ENCODE results near the gene DAPK1. TPM values are rescaled to one million over a fixed set of nuclear protein-coding genes. Genes with fewer than 3 reads are reported as not detected.

DAPK1 gene
- total and polyA plus RNA-seq, 4 donors: 33.0 to 301 (median 94.1) TPM

DNA sequence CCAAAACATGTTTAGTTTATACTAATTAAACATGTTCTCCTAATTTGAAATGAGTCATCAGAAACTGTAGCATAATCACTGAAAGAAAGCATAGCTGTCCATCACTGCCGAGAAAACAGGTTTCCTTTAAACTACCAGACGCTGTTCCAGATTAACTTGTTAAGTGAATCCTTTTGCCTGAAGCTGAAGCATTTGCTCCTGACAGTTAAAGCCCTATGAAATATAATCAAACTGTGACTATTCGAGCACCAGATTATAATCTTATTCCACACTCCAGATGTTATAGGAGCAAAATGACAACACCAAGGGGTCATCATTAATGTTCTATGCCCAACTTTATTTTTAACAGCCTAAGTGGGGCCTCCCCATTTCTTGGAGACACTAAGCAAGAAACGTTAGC, 142.3 kb downstream of the DAPK1 start:
- peak overlapping the region in 1 of 2 donors; percentile 33 for H3K9ac ChIP-seq (ENCODE audit: insufficient read depth in 1 of 2, low read length in 2 of 2)
- H3K36me3 ChIP-seq (ENCODE audit: control insufficient read depth in 4 of 4, insufficient read depth in 4 of 4, low read length in 4 of 4): peaks cover 0 to 49% (median 20%) of the 10 kb centered on the region in 4 donors
- TF ChIP-seq, protein P1, sequence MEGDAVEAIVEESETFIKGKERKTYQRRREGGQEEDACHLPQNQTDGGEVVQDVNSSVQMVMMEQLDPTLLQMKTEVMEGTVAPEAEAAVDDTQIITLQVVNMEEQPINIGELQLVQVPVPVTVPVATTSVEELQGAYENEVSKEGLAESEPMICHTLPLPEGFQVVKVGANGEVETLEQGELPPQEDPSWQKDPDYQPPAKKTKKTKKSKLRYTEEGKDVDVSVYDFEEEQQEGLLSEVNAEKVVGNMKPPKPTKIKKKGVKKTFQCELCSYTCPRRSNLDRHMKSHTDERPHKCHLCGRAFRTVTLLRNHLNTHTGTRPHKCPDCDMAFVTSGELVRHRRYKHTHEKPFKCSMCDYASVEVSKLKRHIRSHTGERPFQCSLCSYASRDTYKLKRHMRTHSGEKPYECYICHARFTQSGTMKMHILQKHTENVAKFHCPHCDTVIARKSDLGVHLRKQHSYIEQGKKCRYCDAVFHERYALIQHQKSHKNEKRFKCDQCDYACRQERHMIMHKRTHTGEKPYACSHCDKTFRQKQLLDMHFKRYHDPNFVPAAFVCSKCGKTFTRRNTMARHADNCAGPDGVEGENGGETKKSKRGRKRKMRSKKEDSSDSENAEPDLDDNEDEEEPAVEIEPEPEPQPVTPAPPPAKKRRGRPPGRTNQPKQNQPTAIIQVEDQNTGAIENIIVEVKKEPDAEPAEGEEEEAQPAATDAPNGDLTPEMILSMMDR (IDR thresholded peaks at IDR 0.05; ENCODE audit: control extremely low read depth, extremely low read depth): no peak
- DNase-seq: no peak
- H3K4me1 ChIP-seq (ENCODE audit: control insufficient read depth in 5 of 5, insufficient read depth in 5 of 5, low read length in 5 of 5): peaks cover 0 to 57% (median 32%) of the 10 kb centered on the region in 5 donors
- H3K27me3 ChIP-seq (ENCODE audit: control insufficient read depth in 3 of 3, insufficient read depth in 3 of 3, low read length in 2 of 3): no peaks in the 10 kb centered on the region
- no peak overlapping the region for H3K4me3 ChIP-seq
- ATAC-seq (ENCODE audit: insufficient read depth, low FRiP score): no peak
- no peak overlapping the region for H3K27ac ChIP-seq (ENCODE audit: low read depth in 1 of 2, low read length in 1 of 2)
- peaks cover 0 to 5% (median 0%) of the 10 kb centered on the region in 4 donors for H3K9me3 ChIP-seq (ENCODE audit: control insufficient read depth in 4 of 4, insufficient read depth in 3 of 4, low read length in 3 of 4)
- 64 to 83% methylated on average over 4 of the region's 4 CpGs for WGBS, 2 donors

DNA sequence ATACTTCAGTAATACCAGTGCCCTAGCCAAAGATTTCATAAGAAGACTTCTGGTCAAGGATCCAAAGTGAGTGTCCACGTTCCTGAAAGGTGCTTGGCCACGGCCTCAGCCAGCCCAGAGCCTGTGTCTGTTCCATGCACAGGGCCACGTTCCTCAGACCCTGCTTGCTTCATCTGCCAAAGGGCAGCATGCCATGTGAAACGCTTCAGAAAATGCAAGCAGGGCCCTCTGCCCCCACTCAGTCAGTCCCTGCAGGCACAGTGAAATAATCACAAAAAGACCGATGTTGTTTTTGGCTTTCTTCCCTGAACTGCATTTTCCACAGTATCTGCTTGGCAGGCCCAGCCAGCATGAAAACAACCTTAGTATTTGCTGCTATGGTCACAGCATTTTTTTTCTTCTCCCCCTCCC, 142.7 kb downstream of the DAPK1 start:
- no peak overlapping the region for H3K4me3 ChIP-seq
- H3K4me1 ChIP-seq (ENCODE audit: control insufficient read depth in 5 of 5, insufficient read depth in 5 of 5, low read length in 5 of 5): peaks cover 0 to 57% (median 32%) of the 10 kb centered on the region in 5 donors
- TF ChIP-seq, protein P1 (IDR thresholded peaks at IDR 0.05; ENCODE audit: control extremely low read depth, extremely low read depth): no peak
- peaks cover 0 to 5% (median 0%) of the 10 kb centered on the region in 4 donors for H3K9me3 ChIP-seq (ENCODE audit: control insufficient read depth in 4 of 4, insufficient read depth in 3 of 4, low read length in 3 of 4)
- no peaks in the 10 kb centered on the region for H3K27me3 ChIP-seq (ENCODE audit: control insufficient read depth in 3 of 3, insufficient read depth in 3 of 3, low read length in 2 of 3)
- H3K9ac ChIP-seq (ENCODE audit: insufficient read depth in 1 of 2, low read length in 2 of 2): peak overlapping the region in 1 of 2 donors; percentile 33
- DNase-seq (peak; percentile 85 to 96 (median 95)), ATAC-seq (ENCODE audit: insufficient read depth, low FRiP score) (no peak)
- peaks cover 0 to 45% (median 16%) of the 10 kb centered on the region in 4 donors for H3K36me3 ChIP-seq (ENCODE audit: control insufficient read depth in 4 of 4, insufficient read depth in 4 of 4, low read length in 4 of 4)
- peak overlapping the region in 1 of 2 donors; percentile 59 for H3K27ac ChIP-seq (ENCODE audit: low read depth in 1 of 2, low read length in 1 of 2)
- 47 to 69% methylated on average over 5 of the region's 5 CpGs for WGBS, 2 donors

DNA sequence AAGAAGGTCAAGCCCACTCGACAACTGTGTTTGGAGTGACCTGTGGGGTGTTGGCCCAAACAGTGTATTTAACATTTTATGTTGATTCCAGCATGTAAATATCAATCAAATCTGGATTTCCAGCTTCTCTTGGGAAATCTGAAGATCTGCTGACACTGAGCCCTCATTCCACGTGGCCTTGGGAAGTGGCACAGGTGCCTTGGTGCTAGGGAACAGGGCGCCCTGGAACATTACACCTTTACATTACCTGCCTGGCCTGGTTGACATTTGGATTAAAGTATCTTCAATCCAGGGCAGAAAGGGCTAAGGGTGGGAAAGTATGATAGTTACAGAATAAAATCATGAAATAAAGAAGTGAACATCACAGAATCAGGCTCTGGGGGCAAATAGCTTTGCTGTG, 143.4 kb downstream of the DAPK1 start:
- H3K36me3 ChIP-seq (ENCODE audit: control insufficient read depth in 4 of 4, insufficient read depth in 4 of 4, low read length in 4 of 4): peaks cover 0 to 51% (median 22%) of the 10 kb centered on the region in 4 donors
- H3K4me3 ChIP-seq: no peak overlapping the region
- peaks cover 0 to 57% (median 32%) of the 10 kb centered on the region in 5 donors for H3K4me1 ChIP-seq (ENCODE audit: control insufficient read depth in 5 of 5, insufficient read depth in 5 of 5, low read length in 5 of 5)
- no peak overlapping the region for H3K27ac ChIP-seq (ENCODE audit: low read depth in 1 of 2, low read length in 1 of 2)
- peaks cover 0 to 5% (median 0%) of the 10 kb centered on the region in 4 donors for H3K9me3 ChIP-seq (ENCODE audit: control insufficient read depth in 4 of 4, insufficient read depth in 3 of 4, low read length in 3 of 4)
- ATAC-seq (ENCODE audit: insufficient read depth, low FRiP score): no peak
- TF ChIP-seq, protein P1 (IDR thresholded peaks at IDR 0.05; ENCODE audit: control extremely low read depth, extremely low read depth): no peak
- no peak overlapping the region for H3K9ac ChIP-seq (ENCODE audit: insufficient read depth in 1 of 2, low read length in 2 of 2)
- whole genome bisulfite sequencing, 2 donors: 83 to 91% methylated on average over 3 of the region's 3 CpGs
- no peaks in the 10 kb centered on the region for H3K27me3 ChIP-seq (ENCODE audit: control insufficient read depth in 3 of 3, insufficient read depth in 3 of 3, low read length in 2 of 3)
- no peak for DNase-seq

Measured in lung (tissue), 12 donors.